Stromal cell of bone marrow (primary cell): ENCODE data around the gene RAD54L.
"Not testable (repeated sequence)": the region's sequence is repeated elsewhere in the genome, so short reads cannot be mapped to it uniquely, and the experiment has no call there.

ENCODE experiments used
- DNase-seq: peaks from one replicate; pipeline ENCODE4 v3.0.0-alpha.2; 2012; ENCODE audit warnings: low read depth

The RAD54L gene

DNA sequence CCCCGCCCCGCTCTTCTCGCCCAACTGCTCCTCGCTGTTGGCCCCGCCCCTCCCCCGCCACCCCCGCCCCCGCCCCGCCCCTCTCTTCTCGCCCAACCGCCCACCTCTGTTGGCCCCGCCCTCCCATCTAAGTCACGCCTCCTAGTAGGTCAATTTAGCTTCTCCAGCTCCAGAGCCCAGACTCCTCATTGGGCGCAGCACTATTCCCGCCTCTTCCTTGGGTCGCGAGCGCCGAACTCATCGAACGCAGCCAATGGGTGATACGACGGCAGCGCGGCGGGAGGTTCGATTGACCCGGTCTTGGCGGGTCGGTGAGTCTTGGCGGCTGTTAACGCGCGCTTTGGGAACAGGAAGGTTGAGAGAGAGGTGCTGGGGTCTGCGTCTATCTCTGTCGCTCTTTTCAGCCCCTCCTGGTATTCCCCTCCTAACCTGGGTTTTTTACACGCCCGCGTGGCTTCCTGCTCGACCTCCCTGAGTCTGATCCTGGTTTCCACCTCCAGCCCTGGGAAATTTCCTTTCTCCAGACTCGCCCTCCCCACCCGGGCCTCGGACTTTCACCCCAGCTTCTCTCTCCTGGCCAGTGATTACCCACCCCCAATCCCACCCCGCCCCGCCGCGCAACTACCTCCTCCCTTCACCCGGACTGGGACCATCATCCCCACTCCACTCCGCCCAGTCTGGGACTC is at the start of gene RAD54L:
Gene RAD54L (plus strand): TSS at position 328 of the 686 bp plus-strand sequence. CDS start 643 bp downstream, outside the sequence.
- peak; percentile 99 for DNase-seq

DNA sequence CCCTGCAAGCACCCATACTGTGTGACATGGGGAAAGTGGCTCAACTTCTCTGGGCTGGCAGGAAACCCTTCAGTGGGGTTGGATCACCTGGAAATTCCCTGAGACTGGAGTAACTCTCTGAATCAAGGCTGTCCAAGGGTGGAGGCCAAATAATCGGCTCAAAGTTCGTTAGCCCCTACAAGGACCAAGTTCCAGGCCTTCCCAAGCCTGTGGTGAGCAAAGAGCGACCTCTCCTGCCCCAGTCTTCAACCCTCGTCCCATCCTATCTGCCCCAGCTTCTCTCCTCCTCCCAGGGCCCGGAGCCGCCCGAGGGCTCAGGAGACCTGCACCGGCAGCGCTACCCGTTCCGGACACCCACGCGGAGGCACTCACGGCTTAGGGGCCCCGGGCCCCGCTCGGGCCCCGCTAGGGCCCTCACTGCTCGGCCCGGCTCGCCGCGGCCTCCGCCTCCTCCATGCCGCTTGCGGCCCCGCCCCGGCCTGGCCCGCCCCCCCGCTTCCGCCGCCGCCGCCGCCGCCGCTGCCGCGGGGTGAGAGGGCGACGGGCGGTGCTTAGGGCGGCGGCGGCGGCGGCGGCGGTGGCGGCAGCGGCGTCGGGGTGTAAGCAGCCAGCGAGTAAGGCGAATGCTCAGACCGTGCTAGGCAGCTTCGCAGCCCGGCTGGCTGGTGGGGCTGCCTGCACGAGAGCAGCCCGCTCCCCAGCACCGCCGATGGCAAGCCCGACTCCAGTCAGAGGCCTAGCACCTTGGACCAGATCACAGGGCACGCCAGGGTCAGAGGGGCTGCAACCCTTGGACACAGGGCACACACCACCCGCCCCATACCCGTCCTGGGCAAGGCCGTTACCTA is 49.4 kb upstream of the RAD54L start, which contains the start of gene POMGNT1:
Gene POMGNT1 (minus strand): TSS at position 471 of the 848 bp plus-strand sequence. CDS start 613 bp downstream, outside the sequence.
- DNase-seq: no peak

DNA sequence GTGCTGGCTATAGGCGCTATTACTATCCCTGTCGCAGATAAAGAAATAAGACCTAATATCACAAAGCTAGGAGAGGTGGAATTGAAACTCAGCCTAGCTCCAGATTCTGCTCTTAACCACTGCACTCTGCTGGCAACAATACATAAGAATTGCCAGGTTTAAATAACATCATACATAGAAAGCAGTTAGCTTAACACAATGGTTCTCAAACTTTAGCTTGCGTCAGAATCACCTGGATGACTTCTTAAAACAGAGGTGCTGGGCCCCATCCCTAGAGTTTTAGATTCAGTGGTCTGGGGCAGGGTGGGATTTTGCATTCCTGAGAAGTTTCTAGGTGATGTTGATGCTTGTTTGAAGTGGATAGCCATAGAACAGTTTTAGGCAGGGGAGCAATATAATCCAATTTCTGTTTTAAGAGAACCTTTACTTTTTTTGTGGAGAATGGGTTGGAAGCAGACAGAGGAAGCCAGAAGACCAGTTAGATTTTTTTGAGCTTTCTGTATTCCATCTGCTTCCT is 48.3 kb upstream of the RAD54L start:
- DNase-seq: no peak

- DNase-seq: no peak
These were observed 43.7 kb upstream of the RAD54L start for GRCh38 chr1:46203738-46204405.

DNA sequence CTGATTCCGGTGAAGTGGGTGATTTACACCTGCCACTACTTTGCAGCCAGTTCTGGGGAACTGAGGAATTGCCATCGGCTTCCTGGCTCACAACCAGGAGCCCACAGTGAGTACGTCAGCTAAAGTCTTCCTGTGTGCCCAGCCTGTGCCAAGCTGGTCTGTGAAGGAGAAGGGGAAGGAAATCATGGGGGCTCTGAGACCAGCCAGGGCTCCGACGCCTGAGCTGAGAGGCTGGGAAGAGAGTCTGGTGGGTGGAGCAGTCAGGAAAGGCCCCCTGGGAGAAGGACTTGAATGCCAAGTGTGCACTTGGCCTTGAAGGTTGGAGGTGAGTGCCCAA is 43.2 kb upstream of the RAD54L start:
- DNase-seq: no peak

- DNase-seq: no peak
These were observed 42.4 kb upstream of the RAD54L start for GRCh38 chr1:46205141-46205540.

DNA sequence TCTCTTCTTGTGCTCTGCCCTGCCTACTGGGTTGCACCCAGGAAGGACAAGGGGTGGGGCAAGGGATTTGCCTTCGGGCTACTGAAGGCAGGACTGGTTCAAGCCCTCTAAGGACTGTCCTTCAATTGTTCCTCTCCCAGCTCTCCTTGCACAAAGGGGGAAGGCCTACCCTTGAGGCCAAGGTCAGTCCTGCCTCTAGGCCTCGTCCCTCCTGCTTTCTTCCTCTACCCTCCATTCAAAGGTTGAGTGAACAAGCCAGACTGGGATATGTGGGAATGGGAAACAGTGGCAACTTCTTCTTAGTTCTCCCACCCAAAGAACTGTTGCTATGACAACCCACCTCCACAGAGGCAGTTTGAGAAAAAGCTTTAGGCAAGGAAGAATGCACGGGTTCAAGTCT is 41.8 kb upstream of the RAD54L start:
- DNase-seq: no peak

DNA sequence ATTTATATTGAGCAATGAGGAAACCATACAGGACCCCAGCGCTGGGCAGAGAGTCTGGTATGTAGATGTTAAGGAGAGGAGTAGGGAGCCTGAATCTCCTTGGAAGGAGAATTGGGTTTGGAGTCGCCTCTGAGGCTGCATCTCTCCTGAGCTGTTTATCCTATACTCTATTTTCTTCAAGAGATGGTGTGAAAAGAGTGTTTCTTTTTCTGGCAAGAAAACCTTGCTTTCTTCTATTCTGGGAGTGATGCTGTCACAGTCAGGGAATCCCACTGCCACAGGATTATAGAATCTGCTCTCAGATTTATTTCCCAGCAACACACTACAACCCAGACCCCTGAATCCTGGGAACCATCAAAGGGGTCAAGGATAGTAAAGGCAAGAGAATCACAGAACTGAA is 41.2 kb upstream of the RAD54L start:
- no peak for DNase-seq

- DNase-seq: no peak
These were observed 37.0 kb upstream of the RAD54L start for GRCh38 chr1:46210561-46210960.

DNA sequence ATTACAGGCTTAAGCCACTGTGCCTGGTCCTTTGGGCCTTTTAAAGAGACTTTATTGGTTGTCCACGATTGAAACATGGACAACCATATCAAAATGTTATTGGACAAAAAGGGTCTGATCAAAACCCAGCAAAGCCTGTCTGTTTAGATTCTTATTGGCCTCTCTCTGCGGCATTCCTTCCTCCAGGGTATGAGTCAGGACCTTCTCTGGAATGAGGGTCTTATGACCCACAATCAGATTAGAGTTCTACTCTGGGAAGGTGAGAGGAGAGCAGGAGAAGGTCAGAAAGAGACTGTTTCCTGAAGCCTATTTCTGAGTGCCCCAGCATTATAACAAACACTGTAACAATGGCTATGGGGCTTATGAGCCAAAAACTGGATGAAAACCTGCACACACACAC is 36.5 kb upstream of the RAD54L start:
- DNase-seq: no peak

- DNase-seq: no peak
These were observed 32.1 kb upstream of the RAD54L start for GRCh38 chr1:46215504-46215903.

DNA sequence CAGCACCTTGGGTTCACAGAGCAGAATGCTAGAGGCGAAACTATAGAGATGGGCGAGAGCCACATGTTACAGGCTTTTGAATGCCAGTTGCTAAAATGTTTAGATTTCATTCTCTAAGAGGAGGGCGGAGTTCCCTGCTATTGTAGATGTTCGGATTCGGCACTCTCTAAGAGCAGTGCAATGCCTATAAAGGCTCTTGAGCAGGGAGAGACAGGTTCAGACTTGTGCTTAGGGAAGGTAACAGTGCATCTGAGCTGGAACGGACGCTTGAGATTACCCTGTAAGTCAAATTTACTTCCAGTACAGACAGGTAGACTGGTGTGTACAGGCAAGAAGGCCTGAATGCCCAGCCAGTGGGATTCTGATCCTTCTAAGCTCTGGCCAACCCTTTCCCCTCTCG is 29.1 kb upstream of the RAD54L start:
- DNase-seq: no peak

GRCh38 chr1:46219551-46220520 is 27.7 kb upstream of the RAD54L start:
- no peak for DNase-seq

GRCh38 chr1:46220808-46221207 is 26.8 kb upstream of the RAD54L start:
- DNase-seq: no peak

- no peak for DNase-seq
These were observed 25.8 kb upstream of the RAD54L start for GRCh38 chr1:46221749-46222148.

GRCh38 chr1:46223055-46223454 is 24.5 kb upstream of the RAD54L start:
- DNase-seq: not testable (repeated sequence)

- DNase-seq: peak; percentile 80
These were observed 24.1 kb upstream of the RAD54L start for GRCh38 chr1:46223472-46223943.

GRCh38 chr1:46224966-46225365 is 22.6 kb upstream of the RAD54L start:
- no peak for DNase-seq

DNA sequence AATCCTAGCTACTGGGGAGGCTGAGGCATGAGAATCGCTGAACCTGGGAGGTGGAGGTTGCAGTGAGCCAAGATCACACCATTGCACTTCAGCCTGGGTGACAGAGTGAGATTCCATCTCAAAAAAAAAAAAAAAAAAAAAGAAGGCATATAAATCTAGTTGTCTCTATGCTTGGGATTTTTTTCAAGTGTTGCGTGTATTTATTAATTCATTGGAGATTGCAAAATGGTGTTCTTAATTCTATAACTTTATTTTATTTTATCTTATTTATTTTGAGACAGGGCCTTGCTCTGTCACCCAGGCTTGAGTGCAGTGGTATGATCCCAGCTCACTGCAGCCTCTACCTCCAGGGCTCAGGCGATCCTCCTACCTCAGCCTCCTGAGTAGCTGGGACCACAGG is 16.3 kb upstream of the RAD54L start:
- DNase-seq: not testable (repeated sequence)

- no peak for DNase-seq
These were observed 10.7 kb upstream of the RAD54L start for GRCh38 chr1:46236882-46237281.

DNA sequence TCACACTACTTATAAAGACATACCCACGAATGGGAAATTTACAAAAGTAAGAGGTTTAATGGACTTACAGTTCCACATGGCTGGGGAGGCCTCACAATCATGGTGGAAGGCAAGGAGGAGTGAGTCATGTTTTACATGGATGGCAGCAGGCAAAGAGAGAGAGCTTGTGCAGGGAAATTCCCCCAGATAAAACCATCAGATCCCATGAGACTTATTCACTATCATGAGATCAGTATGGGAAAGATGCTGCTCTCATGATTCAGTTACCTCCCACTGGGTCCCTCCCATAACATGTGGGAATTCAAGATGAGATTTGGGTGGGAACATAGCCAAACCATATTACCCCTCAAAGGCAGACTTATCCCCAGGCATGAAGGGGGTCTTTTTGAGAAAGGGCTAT is 8.7 kb upstream of the RAD54L start:
- DNase-seq: peak; percentile 40
